ENCODE data around the gene MAST2. TPM values are rescaled to one million over a fixed set of nuclear protein-coding genes. Genes with fewer than 3 reads are reported as not detected.
"Not testable (repeated sequence)": the region's sequence is repeated elsewhere in the genome, so short reads cannot be mapped to it uniquely, and the experiment has no call there.

Gene MAST2
- total RNA-seq, 1 experiment from 2014 or later: 41.9 TPM

DNA sequence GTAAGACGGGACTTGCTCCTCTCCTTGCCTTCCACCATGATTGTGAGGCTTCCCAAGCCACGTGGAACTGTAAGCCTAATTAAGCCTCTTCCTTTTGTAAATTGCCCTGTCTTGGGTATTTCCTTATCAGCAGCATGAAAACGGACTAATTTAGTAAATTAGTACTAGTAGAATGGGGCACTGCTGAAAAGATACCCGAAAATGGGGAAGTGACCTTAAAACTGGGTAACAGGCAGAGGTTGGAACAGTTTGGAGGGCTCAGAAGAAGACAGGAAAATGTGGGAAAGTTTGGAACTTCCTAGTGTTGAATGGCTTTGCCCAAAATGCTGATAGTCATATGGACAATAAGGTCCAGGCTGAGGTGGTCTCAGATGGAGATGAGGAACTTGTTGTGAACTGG lies 253.8 kb downstream of the MAST2 start:
- H2AFZ ChIP-seq (ENCODE audit: low read depth, low read length, poor library complexity, severe bottlenecking); H3K27me3 ChIP-seq (ENCODE audit: insufficient read depth, low read length); intact Hi-C loops (cut with micrococcal nuclease); ATAC-seq; CTCF ChIA-PET; BruUV-seq (replicated peaks); H4K20me1 ChIP-seq (ENCODE audit: insufficient read depth); H3K4me2 ChIP-seq (ENCODE audit: low read length); DNase-seq (ENCODE audit: low read depth, low spot score); H3K79me2 ChIP-seq (ENCODE audit: insufficient read depth, low read length); RAD21 ChIA-PET (ENCODE audit: low non-redundant PET in 1 of 2, low total read pairs in 2 of 2, uncharacterized antibody in 2 of 2, unreplicated experiment in 2 of 2); H3K9ac ChIP-seq (ENCODE audit: low read length); H3K36me3 ChIP-seq (ENCODE audit: control insufficient read depth in 1 of 2, insufficient read depth in 2 of 2, low read length in 2 of 2); POLR2A ChIA-PET; H3K4me1 ChIP-seq (ENCODE audit: control insufficient read depth in 1 of 2, insufficient read depth in 2 of 2, low read length in 2 of 2); H3K27ac ChIP-seq (ENCODE audit: low read depth, low read length); H3K9me2 ChIP-seq (ENCODE audit: insufficient read depth); H3K4me3 ChIP-seq (replicated peaks in 1 of 2; ENCODE audit: low read depth in 1 of 2, low read length in 2 of 2); H3K9me3 ChIP-seq (ENCODE audit: control insufficient read depth in 1 of 2, insufficient read depth in 1 of 2, low read depth in 1 of 2, low read length in 2 of 2): not testable (repeated sequence)

DNA sequence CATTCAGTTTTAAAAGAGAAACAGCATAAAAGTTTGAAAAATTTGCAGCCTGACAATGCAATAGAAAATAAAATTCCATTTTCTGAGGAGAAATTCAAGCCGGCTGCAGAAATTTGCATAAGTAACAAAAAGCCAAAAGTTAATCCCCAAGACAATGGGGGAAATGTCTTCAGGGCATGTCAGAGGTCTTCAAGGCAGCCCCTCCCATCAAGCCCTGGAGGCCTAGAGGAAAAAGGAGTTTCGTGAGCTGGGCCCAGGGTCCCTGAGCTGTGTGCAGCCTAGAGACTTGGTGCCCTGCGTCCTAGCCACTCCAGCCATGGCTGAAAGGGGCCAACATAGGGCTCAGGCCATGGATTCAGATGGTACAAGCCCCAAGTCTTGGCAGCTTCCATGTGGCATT lies 254.4 kb downstream of the MAST2 start:
- intact Hi-C loops (cut with micrococcal nuclease): no loop called here
- Histone ChIP-seq H3K27ac (ENCODE audit: low read depth, low read length) (no peak overlapping the region), H3K79me2 (ENCODE audit: insufficient read depth, low read length) (no peaks in the 10 kb centered on the region), H3K9me2 (ENCODE audit: insufficient read depth) (no peaks in the 10 kb centered on the region), H3K36me3 (ENCODE audit: control insufficient read depth in 1 of 2, insufficient read depth in 2 of 2, low read length in 2 of 2) (no peaks in the 10 kb centered on the region), H3K4me1 (ENCODE audit: control insufficient read depth in 1 of 2, insufficient read depth in 2 of 2, low read length in 2 of 2) (peaks cover 2 to 4% of the 10 kb centered on the region in 2 experiments; a peak in 3 of 4 replicates), H3K4me3 (replicated peaks in 1 of 2; ENCODE audit: low read depth in 1 of 2, low read length in 2 of 2) (no peak overlapping the region), H3K9ac (ENCODE audit: low read length) (no peak overlapping the region), H3K27me3 (ENCODE audit: insufficient read depth, low read length) (no peaks in the 10 kb centered on the region), H3K9me3 (ENCODE audit: control insufficient read depth in 1 of 2, insufficient read depth in 1 of 2, low read depth in 1 of 2, low read length in 2 of 2) (no peaks in the 10 kb centered on the region), H2AFZ (ENCODE audit: low read depth, low read length, poor library complexity, severe bottlenecking) (no peak overlapping the region), H4K20me1 (ENCODE audit: insufficient read depth) (no peaks in the 10 kb centered on the region), H3K4me2 (ENCODE audit: low read length) (no peak overlapping the region)
- DNase-seq (ENCODE audit: low read depth, low spot score): no peak
- no TSS peak for BruUV-seq (replicated peaks)
- ATAC-seq: no peak
- no peak for TF ChIP-seq EGR1 (IDR thresholded peaks at IDR 0.05; ENCODE audit: low read depth)
- TF ChIP-seq POLR2A (IDR thresholded peaks at IDR 0.05; ENCODE audit: borderline replicate concordance, extremely low read depth, insufficient read depth, insufficient read length): no peak
- TF ChIP-seq CEBPB (IDR thresholded peaks at IDR 0.05; ENCODE audit: low read depth): no peak
- no peak for TF ChIP-seq EZH2 (IDR thresholded peaks at IDR 0.05)
- no peak for TF ChIP-seq CBX3 (IDR thresholded peaks at IDR 0.05; ENCODE audit: low read depth)
- no peak for TF ChIP-seq ELF1 (IDR thresholded peaks at IDR 0.05; ENCODE audit: borderline replicate concordance, low read depth)
- no peak for TF ChIP-seq YY1 (IDR thresholded peaks at IDR 0.05; ENCODE audit: extremely low read depth, insufficient replicate concordance, low read depth, low read length)
- TF ChIP-seq ZNF274 (IDR thresholded peaks at IDR 0.05; ENCODE audit: low read depth, low read length): no peak
- TF ChIP-seq, protein P1, sequence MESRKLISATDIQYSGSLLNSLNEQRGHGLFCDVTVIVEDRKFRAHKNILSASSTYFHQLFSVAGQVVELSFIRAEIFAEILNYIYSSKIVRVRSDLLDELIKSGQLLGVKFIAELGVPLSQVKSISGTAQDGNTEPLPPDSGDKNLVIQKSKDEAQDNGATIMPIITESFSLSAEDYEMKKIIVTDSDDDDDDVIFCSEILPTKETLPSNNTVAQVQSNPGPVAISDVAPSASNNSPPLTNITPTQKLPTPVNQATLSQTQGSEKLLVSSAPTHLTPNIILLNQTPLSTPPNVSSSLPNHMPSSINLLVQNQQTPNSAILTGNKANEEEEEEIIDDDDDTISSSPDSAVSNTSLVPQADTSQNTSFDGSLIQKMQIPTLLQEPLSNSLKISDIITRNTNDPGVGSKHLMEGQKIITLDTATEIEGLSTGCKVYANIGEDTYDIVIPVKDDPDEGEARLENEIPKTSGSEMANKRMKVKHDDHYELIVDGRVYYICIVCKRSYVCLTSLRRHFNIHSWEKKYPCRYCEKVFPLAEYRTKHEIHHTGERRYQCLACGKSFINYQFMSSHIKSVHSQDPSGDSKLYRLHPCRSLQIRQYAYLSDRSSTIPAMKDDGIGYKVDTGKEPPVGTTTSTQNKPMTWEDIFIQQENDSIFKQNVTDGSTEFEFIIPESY (IDR thresholded peaks at IDR 0.05; ENCODE audit: extremely low read depth, insufficient replicate concordance, low read length): no peak
- no peak for TF ChIP-seq ZFX (IDR thresholded peaks at IDR 0.05)
- TF ChIP-seq, protein P2, sequence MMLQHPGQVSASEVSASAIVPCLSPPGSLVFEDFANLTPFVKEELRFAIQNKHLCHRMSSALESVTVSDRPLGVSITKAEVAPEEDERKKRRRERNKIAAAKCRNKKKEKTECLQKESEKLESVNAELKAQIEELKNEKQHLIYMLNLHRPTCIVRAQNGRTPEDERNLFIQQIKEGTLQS (IDR thresholded peaks at IDR 0.05): no peak
- TF ChIP-seq, protein P3, sequence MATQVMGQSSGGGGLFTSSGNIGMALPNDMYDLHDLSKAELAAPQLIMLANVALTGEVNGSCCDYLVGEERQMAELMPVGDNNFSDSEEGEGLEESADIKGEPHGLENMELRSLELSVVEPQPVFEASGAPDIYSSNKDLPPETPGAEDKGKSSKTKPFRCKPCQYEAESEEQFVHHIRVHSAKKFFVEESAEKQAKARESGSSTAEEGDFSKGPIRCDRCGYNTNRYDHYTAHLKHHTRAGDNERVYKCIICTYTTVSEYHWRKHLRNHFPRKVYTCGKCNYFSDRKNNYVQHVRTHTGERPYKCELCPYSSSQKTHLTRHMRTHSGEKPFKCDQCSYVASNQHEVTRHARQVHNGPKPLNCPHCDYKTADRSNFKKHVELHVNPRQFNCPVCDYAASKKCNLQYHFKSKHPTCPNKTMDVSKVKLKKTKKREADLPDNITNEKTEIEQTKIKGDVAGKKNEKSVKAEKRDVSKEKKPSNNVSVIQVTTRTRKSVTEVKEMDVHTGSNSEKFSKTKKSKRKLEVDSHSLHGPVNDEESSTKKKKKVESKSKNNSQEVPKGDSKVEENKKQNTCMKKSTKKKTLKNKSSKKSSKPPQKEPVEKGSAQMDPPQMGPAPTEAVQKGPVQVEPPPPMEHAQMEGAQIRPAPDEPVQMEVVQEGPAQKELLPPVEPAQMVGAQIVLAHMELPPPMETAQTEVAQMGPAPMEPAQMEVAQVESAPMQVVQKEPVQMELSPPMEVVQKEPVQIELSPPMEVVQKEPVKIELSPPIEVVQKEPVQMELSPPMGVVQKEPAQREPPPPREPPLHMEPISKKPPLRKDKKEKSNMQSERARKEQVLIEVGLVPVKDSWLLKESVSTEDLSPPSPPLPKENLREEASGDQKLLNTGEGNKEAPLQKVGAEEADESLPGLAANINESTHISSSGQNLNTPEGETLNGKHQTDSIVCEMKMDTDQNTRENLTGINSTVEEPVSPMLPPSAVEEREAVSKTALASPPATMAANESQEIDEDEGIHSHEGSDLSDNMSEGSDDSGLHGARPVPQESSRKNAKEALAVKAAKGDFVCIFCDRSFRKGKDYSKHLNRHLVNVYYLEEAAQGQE (IDR thresholded peaks at IDR 0.05; ENCODE audit: low read depth): no peak
- no peak for TF ChIP-seq SRF (IDR thresholded peaks at IDR 0.05; ENCODE audit: low read depth)
- no peak for TF ChIP-seq EZH2phosphoT487 (IDR thresholded peaks at IDR 0.05; ENCODE audit: borderline replicate concordance)
- POLR2A ChIA-PET: no interaction called here
- RAD21 ChIA-PET (ENCODE audit: low non-redundant PET in 1 of 2, low total read pairs in 2 of 2, uncharacterized antibody in 2 of 2, unreplicated experiment in 2 of 2): no interaction called here
- CTCF ChIA-PET: no interaction called here
